Amniotic epithelial cell (primary cell): ENCODE data around the gene PRM2.

Experiments
- DNase-seq: peaks from one replicate; pipeline ENCODE4 v3.0.0-alpha.2; 2010; ENCODE audit warnings: low read depth

Gene PRM2

GRCh38 chr16:11248133-11248532, 28.1 kb downstream of the PRM2 start:
- no peak for DNase-seq

GRCh38 chr16:11245988-11246387, 30.3 kb downstream of the PRM2 start:
- no peak for DNase-seq

- DNase-seq, result no peak
These were observed 31.0 kb downstream of the PRM2 start for GRCh38 chr16:11245222-11245737.

- DNase-seq, result no peak
These were observed 33.6 kb downstream of the PRM2 start for GRCh38 chr16:11242658-11243057.

- no peak for DNase-seq
These were observed 34.6 kb downstream of the PRM2 start for GRCh38 chr16:11241480-11242204.

GRCh38 chr16:11240636-11241473, 35.4 kb downstream of the PRM2 start:
- DNase-seq, result no peak

DNA sequence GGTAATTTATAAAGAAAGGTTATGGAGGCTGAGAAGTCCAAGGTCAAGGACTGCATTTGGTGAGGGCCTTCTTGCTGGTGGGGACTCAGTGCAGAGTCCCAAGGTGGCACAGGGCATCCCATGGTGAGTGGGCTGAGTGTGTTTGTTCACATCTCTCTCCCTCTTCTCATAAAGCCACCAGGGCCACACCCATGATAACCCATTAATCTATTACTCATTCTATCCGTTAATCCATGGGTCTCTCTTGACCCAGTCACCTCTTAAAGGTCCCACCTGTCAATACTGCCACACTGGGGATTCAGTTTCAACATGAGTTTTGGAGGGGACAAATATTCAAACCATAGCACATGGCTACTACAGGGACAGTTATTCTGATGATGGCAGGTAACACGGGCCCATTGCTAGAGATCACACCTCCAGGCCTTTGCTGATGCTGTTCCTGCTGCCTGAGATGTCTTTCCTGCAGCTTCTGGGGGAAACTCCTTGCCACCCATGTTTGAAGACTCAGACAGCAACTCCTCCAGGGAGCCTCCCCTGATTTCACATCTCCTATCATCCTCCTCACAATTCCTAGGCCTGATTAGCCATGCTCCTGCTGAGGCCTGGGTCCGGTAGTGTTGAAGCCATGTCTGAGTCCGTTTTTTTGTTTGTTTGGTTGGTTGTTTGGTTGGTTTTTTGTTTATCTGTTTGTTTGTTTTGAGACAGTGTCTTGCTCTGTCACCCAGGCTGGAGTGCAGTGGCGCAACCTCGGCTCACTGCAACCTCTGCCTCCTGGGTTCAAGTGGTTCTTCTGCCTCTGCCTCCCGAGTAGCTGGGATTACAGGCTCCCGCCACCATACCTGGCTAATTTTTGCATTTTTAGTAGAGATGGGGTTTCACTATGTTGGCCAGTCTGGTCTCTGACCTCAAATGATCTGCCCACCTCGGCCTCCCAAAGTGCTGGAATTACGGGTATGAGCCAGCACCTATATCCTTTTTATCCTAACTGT, 36.3 kb downstream of the PRM2 start:
- no peak for DNase-seq

- DNase-seq, result no peak
These were observed 37.7 kb downstream of the PRM2 start for GRCh38 chr16:11238272-11239202.

DNA sequence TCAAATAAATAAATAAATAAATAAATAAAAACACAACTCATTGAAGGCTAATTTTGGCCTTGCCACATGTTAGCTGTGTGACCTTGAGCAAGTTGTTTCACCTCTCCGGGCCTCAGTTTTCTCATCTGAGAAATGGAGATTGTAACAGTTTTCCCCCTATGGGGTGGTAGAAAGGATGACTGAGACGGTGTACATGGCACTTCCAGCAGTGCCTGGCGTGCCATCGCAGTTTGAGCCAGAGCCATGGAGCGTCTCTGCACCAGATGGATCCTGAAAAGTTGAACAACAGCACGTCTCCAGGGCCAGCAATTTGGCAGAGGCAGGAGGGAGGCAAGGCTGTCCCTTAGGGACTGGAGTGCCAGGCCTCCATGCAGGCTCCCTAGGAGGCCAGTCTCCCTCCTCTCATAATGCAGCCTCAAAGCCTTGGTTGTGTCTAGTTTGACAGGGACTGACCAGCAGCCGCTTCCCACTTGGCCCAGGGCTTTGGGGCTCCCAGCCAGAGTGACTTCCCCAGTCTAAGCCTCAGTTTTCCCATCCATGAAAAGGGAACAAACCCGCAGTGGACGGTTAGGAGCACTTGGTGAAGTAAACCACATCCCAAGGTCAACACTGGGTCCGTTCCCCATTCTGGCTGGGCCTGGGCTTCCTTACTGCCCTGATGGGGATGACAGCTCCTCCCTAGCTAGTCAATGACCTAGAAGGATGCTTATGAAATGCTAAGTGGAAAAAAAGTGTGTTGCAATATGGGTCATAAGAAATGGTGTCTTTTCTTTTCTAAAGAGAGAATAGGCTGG, 39.6 kb downstream of the PRM2 start:
- DNase-seq, result peak; percentile 68

GRCh38 chr16:11235703-11235991, 40.6 kb downstream of the PRM2 start:
- DNase-seq, result no peak

- DNase-seq, result peak; percentile 84
These were observed 41.2 kb downstream of the PRM2 start for GRCh38 chr16:11234884-11235702.

DNA sequence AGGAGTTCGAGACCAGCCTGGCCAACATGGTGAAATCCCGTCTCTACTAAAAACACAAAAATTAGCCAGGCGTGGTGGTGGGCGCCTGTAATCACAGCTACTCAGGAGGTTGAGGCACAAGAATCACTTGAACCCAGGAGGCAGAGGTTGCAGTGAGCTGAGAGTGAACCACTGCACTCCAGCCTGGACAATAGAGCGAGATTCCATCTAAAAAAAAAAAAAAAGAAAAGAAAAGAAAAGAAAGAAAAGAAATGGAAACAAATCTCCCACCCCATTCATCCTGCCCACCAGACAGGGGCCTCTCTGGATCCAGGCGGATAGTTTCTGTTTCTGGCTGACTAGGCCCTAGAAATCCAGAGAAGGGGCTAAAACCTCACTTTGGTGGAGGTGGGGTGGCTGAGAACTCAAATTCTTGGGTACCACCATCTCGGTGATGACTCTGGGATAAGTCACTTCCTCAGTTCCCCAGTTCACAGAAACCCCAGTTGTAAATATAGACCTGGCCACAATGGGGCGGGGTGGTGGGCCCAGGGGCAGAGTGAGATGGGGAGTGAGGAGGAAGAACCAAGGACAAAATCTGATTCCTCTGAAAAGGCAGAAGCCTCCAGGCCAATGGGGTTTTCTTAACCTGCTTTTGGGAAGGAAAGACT, 42.4 kb downstream of the PRM2 start:
- DNase-seq, result no peak

DNA sequence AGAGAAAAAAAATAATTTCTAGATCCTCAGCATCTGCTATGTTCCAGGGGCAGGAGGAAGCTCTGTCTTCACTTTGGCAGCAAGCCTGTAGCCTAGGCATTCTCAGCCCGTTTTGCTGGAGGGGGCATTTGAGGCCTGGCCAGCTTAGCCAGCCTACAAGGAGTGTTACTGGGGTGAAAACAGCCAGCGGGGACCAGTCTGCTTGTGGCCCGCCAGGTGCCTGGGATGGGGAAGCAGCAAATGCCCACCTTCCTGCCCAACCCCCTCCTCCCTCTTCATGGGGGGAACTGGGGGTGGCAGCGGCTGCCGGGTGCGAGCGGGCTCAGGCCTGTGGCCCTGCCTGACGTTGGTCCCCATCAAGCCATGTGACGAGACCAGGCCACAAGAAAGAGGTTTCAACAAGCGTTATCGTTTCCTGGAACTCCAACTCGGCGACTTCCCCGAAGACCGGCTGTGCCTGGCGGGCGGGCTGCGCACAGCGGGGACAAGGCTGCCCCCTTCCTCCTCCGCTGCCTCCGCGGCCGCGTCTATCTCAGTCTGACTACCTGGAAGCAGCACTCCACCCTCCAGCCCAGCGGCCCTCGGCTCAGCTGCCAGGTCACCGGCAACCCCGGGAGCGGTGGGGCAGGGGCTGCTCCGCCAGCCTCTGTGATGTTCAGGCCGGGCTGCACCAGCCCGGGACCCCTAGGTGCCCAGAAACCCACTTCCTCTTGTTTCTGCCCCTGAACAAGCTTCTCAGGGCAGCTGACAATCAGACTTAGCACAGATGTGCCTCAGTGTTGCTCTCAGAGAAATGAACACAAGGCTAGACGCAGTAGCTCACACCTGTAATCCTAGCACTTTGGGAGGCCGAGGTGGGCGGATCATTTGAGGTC, 43.2 kb downstream of the PRM2 start:
- DNase-seq, result no peak

DNA sequence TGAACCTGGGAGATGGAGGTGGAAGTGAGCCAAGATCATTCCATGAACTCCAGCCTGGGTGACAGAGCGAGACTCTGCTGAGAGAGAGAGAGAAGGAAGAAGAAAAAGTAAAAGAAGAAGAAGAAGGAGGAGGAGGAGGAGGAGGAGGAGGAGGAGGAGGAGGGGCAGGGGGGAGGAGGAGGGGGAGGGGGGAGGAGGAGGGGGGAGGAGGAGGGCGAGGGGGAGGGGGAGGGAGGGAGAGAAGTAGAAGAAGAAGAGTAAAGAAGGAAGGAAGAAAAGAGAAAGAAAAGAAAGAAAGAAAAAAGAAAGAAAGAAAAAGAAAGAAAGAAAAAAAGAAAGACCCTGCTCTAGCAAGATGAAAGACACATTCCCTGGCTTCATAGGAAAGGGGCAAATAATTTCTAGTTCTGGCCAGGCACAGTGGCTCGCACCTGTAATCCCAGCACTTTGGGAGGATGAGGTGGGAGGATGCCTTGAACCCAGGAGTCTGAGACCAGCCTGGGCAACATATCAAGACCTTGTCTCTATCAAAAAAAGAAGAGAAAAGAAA, 43.9 kb downstream of the PRM2 start:
- no peak for DNase-seq

GRCh38 chr16:11231367-11231970, 44.8 kb downstream of the PRM2 start:
- DNase-seq, result no peak

DNA sequence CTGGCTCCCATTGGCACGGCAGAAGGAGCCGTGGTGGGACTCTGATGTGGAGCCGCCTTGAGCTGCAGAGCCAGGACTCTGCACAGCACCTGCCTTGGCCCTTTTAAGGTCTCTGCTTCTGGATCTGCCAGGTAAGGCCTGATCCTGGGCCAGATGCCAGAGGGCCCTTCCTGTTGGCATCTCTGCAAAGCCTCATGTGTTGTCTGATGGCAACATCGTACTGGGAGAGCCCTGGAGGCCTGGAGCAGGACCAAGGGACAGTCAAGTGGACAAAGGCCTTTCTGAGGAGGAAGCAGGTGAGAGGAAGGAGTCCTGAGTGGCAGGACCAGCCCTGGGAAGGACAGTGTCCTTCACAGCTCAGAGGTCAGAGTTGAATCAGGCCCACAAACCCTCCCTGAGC, 46.4 kb downstream of the PRM2 start:
- no peak for DNase-seq

DNA sequence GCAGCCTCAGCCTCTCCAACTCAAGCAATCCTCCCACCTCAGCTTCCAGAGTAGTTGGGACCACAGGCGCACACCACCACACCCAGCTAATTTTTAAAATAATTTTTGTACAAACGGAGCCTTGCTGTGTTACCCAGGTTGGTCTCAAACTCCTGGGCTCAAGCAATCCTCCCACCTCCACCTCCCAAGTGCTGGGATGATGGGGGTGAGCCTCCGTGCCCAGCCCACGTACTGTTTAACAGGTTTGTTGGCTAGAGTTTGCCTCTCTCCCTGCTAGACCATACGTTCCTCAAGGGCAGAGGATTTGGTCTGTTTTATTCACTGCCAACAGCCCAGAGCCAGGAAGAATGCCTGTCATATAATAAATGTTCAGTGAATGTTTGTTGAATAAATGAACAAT, 46.8 kb downstream of the PRM2 start:
- DNase-seq, result no peak
